ENCODE results near the gene TMCC2.
"Not testable (repeated sequence)": the region's sequence is repeated elsewhere in the genome, so short reads cannot be mapped to it uniquely, and the experiment has no call there.

DNA sequence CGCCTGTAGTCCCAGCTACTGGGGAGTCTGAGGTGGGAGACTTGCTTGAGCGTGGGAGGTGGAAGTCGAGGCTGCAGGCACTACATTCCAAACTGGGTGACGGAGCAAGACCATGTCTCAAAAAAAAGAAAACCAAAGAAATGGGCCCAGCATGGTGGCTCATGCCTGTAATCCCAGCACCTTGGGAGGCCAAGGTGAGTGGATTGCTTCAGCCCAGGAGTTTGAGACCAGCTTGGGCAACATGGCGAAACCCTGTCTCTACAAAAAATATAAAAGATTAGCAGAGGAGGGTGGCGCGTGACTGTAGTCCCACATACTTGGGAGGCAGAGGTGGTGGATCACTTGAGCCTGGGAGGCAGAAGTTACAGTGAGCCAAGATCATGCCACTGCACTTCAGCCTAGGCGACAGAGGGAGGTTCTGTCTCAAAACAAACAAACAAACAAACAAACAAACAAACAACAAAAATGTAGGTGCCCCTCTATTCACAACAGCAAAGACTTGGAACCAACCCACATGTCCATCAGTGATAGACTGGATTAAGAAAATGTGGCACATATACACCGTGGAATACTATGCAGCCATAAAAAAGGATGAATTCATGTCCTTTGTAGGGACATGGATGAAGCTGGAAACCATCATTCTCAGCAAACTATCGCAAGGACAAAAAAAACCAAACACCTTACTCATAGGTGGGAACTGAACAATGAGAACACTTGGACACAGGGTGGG, 53.1 kb downstream of the TMCC2 start:
- TF ChIP-seq, protein P1, sequence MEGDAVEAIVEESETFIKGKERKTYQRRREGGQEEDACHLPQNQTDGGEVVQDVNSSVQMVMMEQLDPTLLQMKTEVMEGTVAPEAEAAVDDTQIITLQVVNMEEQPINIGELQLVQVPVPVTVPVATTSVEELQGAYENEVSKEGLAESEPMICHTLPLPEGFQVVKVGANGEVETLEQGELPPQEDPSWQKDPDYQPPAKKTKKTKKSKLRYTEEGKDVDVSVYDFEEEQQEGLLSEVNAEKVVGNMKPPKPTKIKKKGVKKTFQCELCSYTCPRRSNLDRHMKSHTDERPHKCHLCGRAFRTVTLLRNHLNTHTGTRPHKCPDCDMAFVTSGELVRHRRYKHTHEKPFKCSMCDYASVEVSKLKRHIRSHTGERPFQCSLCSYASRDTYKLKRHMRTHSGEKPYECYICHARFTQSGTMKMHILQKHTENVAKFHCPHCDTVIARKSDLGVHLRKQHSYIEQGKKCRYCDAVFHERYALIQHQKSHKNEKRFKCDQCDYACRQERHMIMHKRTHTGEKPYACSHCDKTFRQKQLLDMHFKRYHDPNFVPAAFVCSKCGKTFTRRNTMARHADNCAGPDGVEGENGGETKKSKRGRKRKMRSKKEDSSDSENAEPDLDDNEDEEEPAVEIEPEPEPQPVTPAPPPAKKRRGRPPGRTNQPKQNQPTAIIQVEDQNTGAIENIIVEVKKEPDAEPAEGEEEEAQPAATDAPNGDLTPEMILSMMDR (IDR thresholded peaks at IDR 0.05) = not testable (repeated sequence)
- not testable (repeated sequence) for TF ChIP-seq POLR2A (IDR thresholded peaks at IDR 0.05)

All from heart left ventricle (tissue), 13 donors.